Astrocyte of the cerebellum (primary cell): ENCODE results near the gene NUAK1.

ENCODE experiments used
- DNase-seq: peaks from one replicate; pipeline ENCODE4 v3.0.0-alpha.2; 2011; ENCODE audit warnings: low read depth
- H3K4me3 ChIP-seq: 2 replicates; pipeline ENCODE4 v1.5.1; 2011; ENCODE audit warnings: mild to moderate bottlenecking, low read depth, low read length, moderate library complexity
- CTCF ChIP-seq: IDR thresholded peaks from 2 replicates; pipeline ENCODE4 v1.5.1; 2012; ENCODE audit warnings: low read length, low read depth, moderate library complexity, mild to moderate bottlenecking; ENCODE audit errors: missing control alignments
- in situ Hi-C: cut with HindIII; loops from 2 replicates; pipeline ENCODE4 v1.10.0; 2017; ENCODE audit warnings: low sequenced_read_pairs

The NUAK1 gene

GRCh38 chr12:106042037-106042436 is 96.7 kb downstream of the NUAK1 start:
- DNase-seq: no peak
- TF ChIP-seq CTCF: no peak
- in situ Hi-C loops: no loop called here
- H3K4me3 ChIP-seq: no peak overlapping the region

GRCh38 chr12:106040521-106040920 is 98.2 kb downstream of the NUAK1 start:
- no peak overlapping the region for H3K4me3 ChIP-seq
- DNase-seq: no peak
- in situ Hi-C loops: no loop called here
- TF ChIP-seq CTCF: no peak

GRCh38 chr12:106039646-106040404 is 98.9 kb downstream of the NUAK1 start:
- in situ Hi-C loops: no loop called here
- TF ChIP-seq CTCF: no peak
- DNase-seq: no peak
- H3K4me3 ChIP-seq: no peak overlapping the region

GRCh38 chr12:106039242-106039641 is 99.5 kb downstream of the NUAK1 start:
- H3K4me3 ChIP-seq: no peak overlapping the region
- DNase-seq: no peak
- in situ Hi-C loops: no loop called here
- TF ChIP-seq CTCF: no peak

GRCh38 chr12:106037524-106038298 is 101.0 kb downstream of the NUAK1 start:
- no peak for DNase-seq
- H3K4me3 ChIP-seq: no peak overlapping the region
- TF ChIP-seq CTCF: no peak
- in situ Hi-C loops: no loop called here

GRCh38 chr12:106035421-106035820 is 103.3 kb downstream of the NUAK1 start:
- in situ Hi-C loops: no loop called here
- no peak for TF ChIP-seq CTCF
- no peak overlapping the region for H3K4me3 ChIP-seq
- DNase-seq: no peak
